Mesenchymal stem cell (in vitro differentiated cells and primary cell): Measurements from ENCODE around the gene SCD.

ENCODE experiments used
- DNase-seq: peaks from one replicate; pipeline ENCODE4 v3.0.0-alpha.2; 2013
- H2AFZ ChIP-seq: one replicate; pipeline ENCODE4 v1.6.1; 2013; ENCODE audit warnings: low read depth, mild to moderate bottlenecking, control low read depth, inconsistent platforms, low read length, moderate library complexity
- H2AK5ac ChIP-seq: 2 replicates; pipeline ENCODE4 v1.6.1; 2013; ENCODE audit warnings: low read length, moderate library complexity, mild to moderate bottlenecking, inconsistent platforms; ENCODE audit not compliant: severe bottlenecking
- H2BK120ac ChIP-seq: one replicate; pipeline ENCODE4 v1.6.1; 2013; ENCODE audit warnings: low read depth, mild to moderate bottlenecking, inconsistent platforms, low read length, moderate library complexity
- H2BK12ac ChIP-seq, 2 experiments: one replicate each; pipeline ENCODE4 v1.6.1; 2013; ENCODE audit warnings: inconsistent platforms in 2 of 2, low read length in 2 of 2, mild to moderate bottlenecking in 2 of 2, moderate library complexity in 2 of 2, control low read depth in 1 of 2
- H2BK15ac ChIP-seq: one replicate; pipeline ENCODE4 v1.6.1; 2013; ENCODE audit warnings: mild to moderate bottlenecking, low read depth, inconsistent platforms; ENCODE audit not compliant: poor library complexity, severe bottlenecking
- H2BK5ac ChIP-seq: 2 replicates; pipeline ENCODE4 v1.6.1; 2013; ENCODE audit warnings: low read depth, mild to moderate bottlenecking, low read length, control low read depth, inconsistent platforms; ENCODE audit not compliant: poor library complexity, severe bottlenecking
- H3K14ac ChIP-seq, 2 experiments: one replicate each; pipeline ENCODE4 v1.6.1; 2013; ENCODE audit warnings: inconsistent platforms in 2 of 2, low read length in 2 of 2, control low read depth in 1 of 2, mild to moderate bottlenecking in 1 of 2, moderate library complexity in 1 of 2
- H3K18ac ChIP-seq, 2 experiments: one replicate each; pipeline ENCODE4 v1.6.1; 2013; ENCODE audit warnings: inconsistent platforms in 2 of 2, low read length in 2 of 2, control low read depth in 1 of 2, low read depth in 1 of 2, mild to moderate bottlenecking in 1 of 2
- H3K23ac ChIP-seq, 2 experiments: one replicate each; pipeline ENCODE4 v1.6.1; 2013; ENCODE audit warnings: inconsistent platforms in 2 of 2, low read length in 2 of 2, mild to moderate bottlenecking in 2 of 2, moderate library complexity in 2 of 2, control low read depth in 1 of 2
- H3K27ac ChIP-seq: 2 replicates; pipeline ENCODE4 v1.5.1; 2013; ENCODE audit warnings: mild to moderate bottlenecking, moderate library complexity, low read length, control low read depth, inconsistent platforms; ENCODE audit not compliant: poor library complexity, severe bottlenecking
- H3K27me3 ChIP-seq, 2 experiments: 2 replicates each; pipeline versions ENCODE4 v1.6.1 to v1.7.0; 2013; ENCODE audit warnings: low read length in 2 of 2, mild to moderate bottlenecking in 2 of 2, moderate library complexity in 2 of 2, control low read depth in 1 of 2, inconsistent platforms in 1 of 2; ENCODE audit not compliant: control insufficient read depth in 1 of 2, insufficient read depth in 1 of 2
- H3K36me3 ChIP-seq, 2 experiments: 2 replicates each; pipeline versions ENCODE4 v1.6.1 to v1.7.0; 2013; ENCODE audit warnings: low read length in 2 of 2, control low read depth in 1 of 2, inconsistent platforms in 1 of 2, low read depth in 1 of 2, mild to moderate bottlenecking in 1 of 2; ENCODE audit not compliant: insufficient read depth in 2 of 2, control insufficient read depth in 1 of 2
- H3K4ac ChIP-seq, 2 experiments: one replicate each; pipeline ENCODE4 v1.6.1; 2013; ENCODE audit warnings: inconsistent platforms in 2 of 2, low read length in 2 of 2, mild to moderate bottlenecking in 2 of 2, moderate library complexity in 2 of 2, control low read depth in 1 of 2, low read depth in 1 of 2
- H3K4me1 ChIP-seq: 2 replicates; pipeline ENCODE4 v1.6.1; 2013; ENCODE audit warnings: low read depth, low read length, control low read depth; ENCODE audit not compliant: control insufficient read depth, insufficient read depth
- H3K4me2 ChIP-seq: 2 replicates; pipeline ENCODE4 v1.6.1; 2013; ENCODE audit warnings: low read length, mild to moderate bottlenecking, inconsistent platforms; ENCODE audit not compliant: poor library complexity, severe bottlenecking
- H3K4me3 ChIP-seq, 2 experiments: 2 replicates each; pipeline versions ENCODE4 v1.5.1 to v1.7.0; 2013; ENCODE audit warnings: low read length in 2 of 2, mild to moderate bottlenecking in 2 of 2, control low read depth in 1 of 2, low read depth in 1 of 2; ENCODE audit not compliant: insufficient read depth in 1 of 2
- H3K79me1 ChIP-seq: replicated peaks from 2 replicates; pipeline ENCODE4 v1.6.1; 2013; ENCODE audit warnings: mild to moderate bottlenecking, control low read depth, low read length, inconsistent platforms; ENCODE audit not compliant: poor library complexity, severe bottlenecking
- H3K9ac ChIP-seq: 2 replicates; pipeline ENCODE4 v1.7.0; 2013; ENCODE audit warnings: mild to moderate bottlenecking, low read length, moderate library complexity
- H3K9me3 ChIP-seq: 2 replicates; pipeline ENCODE4 v1.7.0; 2013; ENCODE audit warnings: mild to moderate bottlenecking, low read length; ENCODE audit not compliant: control insufficient read depth
- H4K8ac ChIP-seq: one replicate; pipeline ENCODE4 v1.6.1; 2013; ENCODE audit warnings: inconsistent platforms, mild to moderate bottlenecking, low read length, moderate library complexity
- H4K91ac ChIP-seq: one replicate; pipeline ENCODE4 v1.6.1; 2013; ENCODE audit warnings: mild to moderate bottlenecking, low read length, inconsistent platforms
- WGBS: methylation state at CpG from one replicate; pipeline ENCODE4 v1.1.7; 2013; ENCODE audit warnings: mixed read lengths; 5-methylcytosine and 5-hydroxymethylcytosine counted together

The SCD gene

GRCh38 chr10:100370714-100371481 lies 23.9 kb downstream of the SCD start:
- H3K4me3 ChIP-seq: peak overlapping the region in 1 of 2 experiments; percentile 46
- no peak overlapping the region for H3K23ac ChIP-seq
- H2BK15ac ChIP-seq: no peak overlapping the region
- no peak overlapping the region for H2AFZ ChIP-seq
- no peaks in the 10 kb centered on the region for H3K27me3 ChIP-seq
- peak overlapping the region; percentile 64 for H2BK120ac ChIP-seq
- no peak overlapping the region for H3K4me2 ChIP-seq
- H4K91ac ChIP-seq: peak overlapping the region; percentile 78
- peak overlapping the region; percentile 70 for H3K9ac ChIP-seq
- H3K4me1 ChIP-seq: peaks cover 17% of the 10 kb centered on the region
- H3K14ac ChIP-seq: no peak overlapping the region
- peak overlapping the region; percentile 68 for H2BK5ac ChIP-seq
- H3K4ac ChIP-seq: peak overlapping the region; percentile 31 to 90
- WGBS: 23% methylated on average over 12 of the region's 12 CpGs
- H3K36me3 ChIP-seq: no peaks in the 10 kb centered on the region
- H2AK5ac ChIP-seq: no peak overlapping the region
- H3K79me1 ChIP-seq: peaks cover 1% of the 10 kb centered on the region
- peak overlapping the region; percentile 64 for H4K8ac ChIP-seq
- DNase-seq: peak; percentile 94
- H3K27ac ChIP-seq: peak overlapping the region; percentile 79
- no peaks in the 10 kb centered on the region for H3K9me3 ChIP-seq
- peak overlapping the region; percentile 58 to 77 for H3K18ac ChIP-seq
- peak overlapping the region; percentile 51 to 90 for H2BK12ac ChIP-seq

- peak overlapping the region; percentile 5 for H4K8ac ChIP-seq
- peak overlapping the region; percentile 79 for H3K27ac ChIP-seq
- peaks cover 1% of the 10 kb centered on the region for H3K79me1 ChIP-seq
- no peak overlapping the region for H3K4me2 ChIP-seq
- H2BK15ac ChIP-seq: no peak overlapping the region
- 68% methylated on average over 7 of the region's 10 CpGs for WGBS
- H3K4ac ChIP-seq: peak overlapping the region in 1 of 2 experiments; percentile 58
- peak overlapping the region; percentile 70 for H3K9ac ChIP-seq
- H2BK5ac ChIP-seq: peak overlapping the region; percentile 68
- H3K27me3 ChIP-seq: no peaks in the 10 kb centered on the region
- no peak for DNase-seq
- H2AFZ ChIP-seq: no peak overlapping the region
- no peak overlapping the region for H2AK5ac ChIP-seq
- H3K36me3 ChIP-seq: no peaks in the 10 kb centered on the region
- peak overlapping the region; percentile 78 for H4K91ac ChIP-seq
- H3K9me3 ChIP-seq: no peaks in the 10 kb centered on the region
- H3K14ac ChIP-seq: no peak overlapping the region
- H3K4me3 ChIP-seq: peak overlapping the region in 1 of 2 experiments; percentile 46
- peak overlapping the region; percentile 64 for H2BK120ac ChIP-seq
- peaks cover 17% of the 10 kb centered on the region for H3K4me1 ChIP-seq
- peak overlapping the region; percentile 58 to 77 for H3K18ac ChIP-seq
- no peak overlapping the region for H3K23ac ChIP-seq
- H2BK12ac ChIP-seq: peak overlapping the region in 1 of 2 experiments; percentile 90
These were observed 24.5 kb downstream of the SCD start for GRCh38 chr10:100371482-100372027.

GRCh38 chr10:100372415-100373297 lies 25.6 kb downstream of the SCD start:
- Histone ChIP-seq H3K9ac (peak overlapping the region; percentile 99), H2BK12ac (peak overlapping the region; percentile 91 to 100), H2AFZ (no peak overlapping the region), H3K4ac (peak overlapping the region; percentile 97 to 100), H3K36me3 (no peaks in the 10 kb centered on the region), H3K23ac (no peak overlapping the region), H2BK15ac (peak overlapping the region; percentile 80), H3K79me1 (peaks cover 1% of the 10 kb centered on the region), H3K14ac (peak overlapping the region in 1 of 2 experiments; percentile 89), H3K4me3 (peak overlapping the region; percentile 39 to 81), H3K4me2 (peak overlapping the region; percentile 77), H3K27ac (peak overlapping the region; percentile 99), H4K8ac (peak overlapping the region; percentile 99), H3K18ac (peak overlapping the region; percentile 96 to 99), H2BK5ac (peak overlapping the region; percentile 99), H3K27me3 (no peaks in the 10 kb centered on the region), H3K4me1 (peaks cover 17% of the 10 kb centered on the region), H2AK5ac (peak overlapping the region; percentile 92), H3K9me3 (no peaks in the 10 kb centered on the region), H2BK120ac (peak overlapping the region; percentile 99), H4K91ac (peak overlapping the region; percentile 99)
- 15% methylated on average over 15 of the region's 16 CpGs for WGBS
- no peak for DNase-seq
